GM23338 (cell line): ENCODE data around the gene CLCN4. TPM values are rescaled to one million over a fixed set of nuclear protein-coding genes. Genes with fewer than 3 reads are reported as not detected.

Experiments used
- ATAC-seq: fragments of 200-7000 bp; cut with Tn5 transposase; 3 replicates; pipeline ENCODE4 v1.9.1; 2020
- DNase-seq: peaks from one replicate; pipeline ENCODE4 v3.0.0-alpha.2; 2015; ENCODE audit warnings: low spot score
- H2AFZ ChIP-seq: fragments of 200-600 bp; sonication (generic); 2 replicates; pipeline ENCODE4 v1.8.0; 2016; ENCODE audit warnings: antibody characterized with exemption, mild to moderate bottlenecking, moderate library complexity
- H3F3A ChIP-seq: fragments of 200-600 bp; sonication (generic); replicated peaks from 2 replicates; pipeline ENCODE4 v1.8.0; 2017; ENCODE audit warnings: antibody characterized with exemption, mixed run types, low read depth
- H3K27ac ChIP-seq: fragments of 200-600 bp; sonication (generic); 2 replicates; pipeline ENCODE4 v1.6.1; 2016; ENCODE audit warnings: low read depth
- H3K27me3 ChIP-seq: fragments of 200-600 bp; sonication (generic); 2 replicates; pipeline ENCODE4 v1.8.0; 2016; ENCODE audit warnings: mild to moderate bottlenecking, mixed run types, moderate library complexity; ENCODE audit not compliant: insufficient read depth
- H3K36me3 ChIP-seq: fragments of 200-600 bp; sonication (generic); 2 replicates; pipeline ENCODE4 v1.8.0; 2016; ENCODE audit warnings: mild to moderate bottlenecking; ENCODE audit not compliant: insufficient read depth
- H3K4me1 ChIP-seq: fragments of 200-600 bp; sonication (generic); 2 replicates; pipeline ENCODE4 v1.8.0; 2016; ENCODE audit warnings: mild to moderate bottlenecking, moderate library complexity; ENCODE audit not compliant: insufficient read depth
- H3K4me2 ChIP-seq: fragments of 200-600 bp; sonication (generic); 2 replicates; pipeline ENCODE4 v1.7.1; 2017; ENCODE audit warnings: mixed run types
- H3K4me3 ChIP-seq: fragments of 200-600 bp; sonication (generic); 2 replicates; pipeline ENCODE4 v1.6.1; 2016; ENCODE audit warnings: mixed run types
- H3K79me2 ChIP-seq: fragments of 200-600 bp; sonication (generic); replicated peaks from 2 replicates; pipeline ENCODE4 v1.8.0; 2017; ENCODE audit warnings: mild to moderate bottlenecking; ENCODE audit not compliant: insufficient read depth
- H3K9me2 ChIP-seq: fragments of 200-600 bp; sonication (generic); 2 replicates; pipeline ENCODE4 v1.8.0; 2017; ENCODE audit not compliant: insufficient read depth
- H4K20me1 ChIP-seq: fragments of 200-600 bp; sonication (generic); replicated peaks from 2 replicates; pipeline ENCODE4 v1.8.0; 2017; ENCODE audit warnings: mild to moderate bottlenecking; ENCODE audit not compliant: insufficient read depth
- H3K27ac Mint-ChIP-seq: 2 replicates; pipeline ENCODE4 v1.8.0; 2020; ENCODE audit warnings: inconsistent platforms, mild to moderate bottlenecking, moderate library complexity, mixed read lengths
- H3K27me3 Mint-ChIP-seq: 3 replicates; pipeline ENCODE4 v1.8.0; 2022; ENCODE audit warnings: low read depth, mild to moderate bottlenecking, moderate library complexity, mixed read lengths, inconsistent platforms; ENCODE audit not compliant: insufficient read depth, poor library complexity
- H3K36me3 Mint-ChIP-seq: 3 replicates; pipeline ENCODE4 v1.8.0; 2021; ENCODE audit warnings: low read depth, mild to moderate bottlenecking, inconsistent platforms, moderate library complexity, mixed read lengths
- H3K4me1 Mint-ChIP-seq: 3 replicates; pipeline ENCODE4 v1.8.0; 2020; ENCODE audit warnings: mild to moderate bottlenecking, inconsistent platforms, mixed read lengths
- H3K4me3 Mint-ChIP-seq: 3 replicates; pipeline ENCODE4 v1.8.0; 2021; ENCODE audit warnings: moderate library complexity, mild to moderate bottlenecking, inconsistent platforms, mixed read lengths
- H3K9me3 Mint-ChIP-seq: 3 replicates; pipeline ENCODE4 v1.8.0; 2020; ENCODE audit warnings: moderate library complexity, mild to moderate bottlenecking, inconsistent platforms, mixed read lengths
- CREB1 ChIP-seq: fragments of 250-450 bp; sonication (Bioruptor Pico); IDR thresholded peaks from 2 replicates; pipeline ENCODE4 v1.5.0; 2020; ENCODE audit warnings: low read depth, mild to moderate bottlenecking, moderate library complexity
- CTCF ChIP-seq, 2 experiments: fragments of 200-600 bp in 1 of 2; sonication (generic) in 1 of 2; conservative IDR thresholded peaks; 2 replicates each; pipeline versions ENCODE4 v1.5.1 to v1.6.1; 2016 to 2017; ENCODE audit warnings: antibody characterized with exemption in 2 of 2, low read depth in 2 of 2, mild to moderate bottlenecking in 2 of 2, moderate library complexity in 1 of 2
- EZH2 ChIP-seq: fragments of 200-600 bp; sonication (generic); IDR thresholded peaks from one replicate; pipeline ENCODE4 v1.8.0; 2017; ENCODE audit warnings: antibody characterized with exemption, mild to moderate bottlenecking, low read depth; ENCODE audit not compliant: unreplicated experiment
- JUNB ChIP-seq: IDR thresholded peaks from one replicate; pipeline ENCODE4 v1.6.1; 2016; ENCODE audit warnings: antibody characterized with exemption; ENCODE audit not compliant: unreplicated experiment
- NANOG ChIP-seq: IDR thresholded peaks from 2 replicates; pipeline ENCODE4 v1.6.1; 2016; ENCODE audit warnings: antibody characterized with exemption, borderline replicate concordance
- POLR2AphosphoS5 ChIP-seq: IDR thresholded peaks from 2 replicates; pipeline ENCODE4 v1.6.1; 2016; ENCODE audit warnings: antibody characterized with exemption, low read depth
- STAT1 ChIP-seq: IDR thresholded peaks from one replicate; pipeline ENCODE4 v1.6.1; 2016; ENCODE audit warnings: antibody characterized with exemption; ENCODE audit not compliant: unreplicated experiment
- ZNF331 ChIP-seq: fragments of 250-450 bp; sonication (Bioruptor Pico); IDR thresholded peaks from 2 replicates; pipeline ENCODE4 v1.5.0; 2020; ENCODE audit warnings: low read depth, mild to moderate bottlenecking, moderate library complexity
- ZNF462 ChIP-seq: fragments of 250-450 bp; sonication (Bioruptor Pico); IDR thresholded peaks from 2 replicates; pipeline ENCODE4 v1.5.0; 2020; ENCODE audit warnings: mild to moderate bottlenecking, moderate library complexity
- polyA plus RNA-seq: library from polyadenylated mRNA; unstranded; fragments of >200 nt; fragmentation: Nextera tagmentation; extraction: Ambion mirVana; gene quantifications from 2 replicates; pipeline ENCODE4 v1.2.1, GENCODE V29; 2016
- total RNA-seq: library from RNA; depleted of rRNA; stranded (reverse); fragments of >200 nt; shearing (Covaris generic); gene quantifications from 2 replicates; pipeline ENCODE4 v1.2.3, GENCODE V29; 2014

The CLCN4 gene
- total and polyA plus RNA-seq, 2 experiments from 2014 or later = 1.2 to 4.9 TPM

DNA sequence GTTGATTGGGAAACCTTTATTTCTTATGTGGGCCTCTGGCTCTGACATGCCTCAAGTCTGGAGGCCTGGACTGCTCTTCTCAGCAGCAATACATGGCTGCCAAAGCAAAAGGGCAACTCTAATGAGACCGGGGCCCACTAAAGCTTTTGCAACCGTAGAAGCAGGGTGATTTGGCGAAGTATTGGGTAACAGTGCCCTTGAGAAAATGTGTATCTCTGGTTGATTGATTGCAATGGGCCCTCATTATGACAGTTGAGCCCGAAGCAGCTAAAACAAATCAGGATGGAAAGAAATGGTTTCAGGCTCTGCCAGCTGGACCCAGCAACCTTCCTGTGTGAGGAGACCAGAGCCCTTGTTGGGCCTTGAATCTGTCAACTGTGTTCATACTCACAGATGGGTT, 73.4 kb downstream of the CLCN4 start:
- H3K4me3 Mint-ChIP-seq = no peak overlapping the region

More for the DNA sequence above, 73.4 kb downstream of the CLCN4 start:
- Mint-ChIP-seq H3K36me3 (peaks cover 4% of the 10 kb centered on the region; the same call in 1 of the 3 replicates), H3K27ac (no peak overlapping the region), H3K4me1 (no peaks in the 10 kb centered on the region), H3K27me3 (no peaks in the 10 kb centered on the region), H3K9me3 (no peaks in the 10 kb centered on the region)
- H3K4me1 ChIP-seq = no peaks in the 10 kb centered on the region
- H2AFZ ChIP-seq = no peak overlapping the region
- H3K27ac ChIP-seq = no peak overlapping the region
- no peaks in the 10 kb centered on the region for H3K36me3 ChIP-seq
- H3K79me2 ChIP-seq = no peaks in the 10 kb centered on the region
- no peaks in the 10 kb centered on the region for H4K20me1 ChIP-seq
- TF ChIP-seq CTCF (conservative IDR thresholded peaks at IDR 0.05; ENCODE audit: low read depth in 2 of 2) (no peak), ZNF331 (CRISPR knock-in tag) (no peak), STAT1 (no peak), POLR2AphosphoS5 (no peak), EZH2 (no peak), ZNF462 (CRISPR knock-in tag) (no peak), CREB1 (CRISPR knock-in tag) (no peak), NANOG (no peak), JUNB (no peak)
- H3K9me2 ChIP-seq = no peaks in the 10 kb centered on the region
- H3K27me3 ChIP-seq = no peaks in the 10 kb centered on the region
- no peak overlapping the region for H3K4me3 ChIP-seq
- no peak for ATAC-seq
- H3K4me2 ChIP-seq = no peak overlapping the region
- no peaks in the 10 kb centered on the region for H3F3A ChIP-seq
- no peak for DNase-seq
